Glutamatergic neuron (in vitro differentiated cells): Measurements from ENCODE around the gene MGMT. TPM values are rescaled to one million over a fixed set of nuclear protein-coding genes. Genes with fewer than 3 reads are reported as not detected.

Source experiments
- DNase-seq: peaks from one replicate; pipeline ENCODE4 v3.0.0; 2022
- H3K27ac Mint-ChIP-seq: one replicate; pipeline ENCODE4 v1.8.0; 2020; ENCODE audit warnings: mild to moderate bottlenecking, mixed read lengths, inconsistent platforms; ENCODE audit not compliant: unreplicated experiment
- H3K27me3 Mint-ChIP-seq: one replicate; pipeline ENCODE4 v1.8.0; 2020; ENCODE audit warnings: mild to moderate bottlenecking, moderate library complexity, mixed read lengths, inconsistent platforms; ENCODE audit not compliant: unreplicated experiment
- H3K36me3 Mint-ChIP-seq: one replicate; pipeline ENCODE4 v1.8.0; 2020; ENCODE audit warnings: mild to moderate bottlenecking, mixed read lengths, inconsistent platforms; ENCODE audit not compliant: unreplicated experiment
- H3K4me1 Mint-ChIP-seq: one replicate; pipeline ENCODE4 v1.8.0; 2020; ENCODE audit warnings: mild to moderate bottlenecking, low read depth, mixed read lengths, inconsistent platforms; ENCODE audit not compliant: unreplicated experiment
- H3K4me3 Mint-ChIP-seq: one replicate; pipeline ENCODE4 v1.8.0; 2020; ENCODE audit warnings: mild to moderate bottlenecking, mixed read lengths, inconsistent platforms; ENCODE audit not compliant: unreplicated experiment
- H3K9me3 Mint-ChIP-seq: one replicate; pipeline ENCODE4 v1.8.0; 2020; ENCODE audit warnings: mild to moderate bottlenecking, moderate library complexity, mixed read lengths, inconsistent platforms; ENCODE audit not compliant: unreplicated experiment
- CTCF ChIP-seq: fragments of 200-600 bp; sonication (generic); IDR thresholded peaks from one replicate; pipeline ENCODE4 v1.5.0; 2021; ENCODE audit not compliant: partially characterized antibody, unreplicated experiment
- total RNA-seq: library from RNA; stranded (reverse); fragmentation: NEBNext Ultra II Directional; extraction: Animal tissue kit (Norgen Biotek cat#: 25700); gene quantifications from one replicate; pipeline ENCODE4 v1.2.1, GENCODE V29; 2021; ENCODE audit not compliant: unreplicated experiment

Gene MGMT
- total RNA-seq, 1 donor from 2014 or later, result 15.9 TPM

- H3K4me3 Mint-ChIP-seq, result peak overlapping the region; percentile 63
- peaks cover 5% of the 10 kb centered on the region for H3K9me3 Mint-ChIP-seq
- no peaks in the 10 kb centered on the region for H3K36me3 Mint-ChIP-seq
- TF ChIP-seq CTCF, result no peak
- peaks cover 42% of the 10 kb centered on the region for H3K4me1 Mint-ChIP-seq
- H3K27ac Mint-ChIP-seq, result peak overlapping the region; percentile 93
- no peak for DNase-seq
- peaks cover 7% of the 10 kb centered on the region for H3K27me3 Mint-ChIP-seq
Observed at GRCh38 chr10:129627442-129627841, 160.4 kb downstream of the MGMT start.

- peak; percentile 68 for DNase-seq
- TF ChIP-seq CTCF, result no peak
- Mint-ChIP-seq H3K27ac (no peak overlapping the region), H3K4me3 (peak overlapping the region; percentile 13), H3K9me3 (peaks cover 5% of the 10 kb centered on the region), H3K4me1 (peaks cover 46% of the 10 kb centered on the region), H3K36me3 (no peaks in the 10 kb centered on the region), H3K27me3 (peaks cover 7% of the 10 kb centered on the region)
Observed at GRCh38 chr10:129628823-129629222, 161.8 kb downstream of the MGMT start.

- peaks cover 5% of the 10 kb centered on the region for H3K36me3 Mint-ChIP-seq
- no peak overlapping the region for H3K27ac Mint-ChIP-seq
- no peak for TF ChIP-seq CTCF
- H3K4me1 Mint-ChIP-seq, result peaks cover 42% of the 10 kb centered on the region
- H3K9me3 Mint-ChIP-seq, result peaks cover 9% of the 10 kb centered on the region
- H3K4me3 Mint-ChIP-seq, result no peak overlapping the region
- peaks cover 6% of the 10 kb centered on the region for H3K27me3 Mint-ChIP-seq
- DNase-seq, result no peak
Observed at GRCh38 chr10:129629911-129630310, 162.9 kb downstream of the MGMT start.

- H3K4me1 Mint-ChIP-seq, result peaks cover 37% of the 10 kb centered on the region
- H3K27me3 Mint-ChIP-seq, result peaks cover 6% of the 10 kb centered on the region
- no peak for TF ChIP-seq CTCF
- no peak for DNase-seq
- H3K36me3 Mint-ChIP-seq, result peaks cover 5% of the 10 kb centered on the region
- H3K27ac Mint-ChIP-seq, result no peak overlapping the region
- H3K9me3 Mint-ChIP-seq, result peaks cover 10% of the 10 kb centered on the region
- no peak overlapping the region for H3K4me3 Mint-ChIP-seq
Observed at GRCh38 chr10:129631006-129631405, 164.0 kb downstream of the MGMT start.

GRCh38 chr10:129631870-129632623, 165.0 kb downstream of the MGMT start:
- H3K36me3 Mint-ChIP-seq, result peaks cover 5% of the 10 kb centered on the region
- no peak for TF ChIP-seq CTCF
- H3K4me3 Mint-ChIP-seq, result no peak overlapping the region

More at GRCh38 chr10:129631870-129632623, 165.0 kb downstream of the MGMT start:
- Mint-ChIP-seq H3K4me1 (peaks cover 29% of the 10 kb centered on the region), H3K27me3 (peaks cover 4% of the 10 kb centered on the region), H3K9me3 (peaks cover 9% of the 10 kb centered on the region), H3K27ac (no peak overlapping the region)
- no peak for DNase-seq
